GM21786 (cell line): Measurements from ENCODE around the gene LZTR1.
"Not testable (repeated sequence)": the region's sequence is repeated elsewhere in the genome, so short reads cannot be mapped to it uniquely, and the experiment has no call there.

Experiments
- ATAC-seq: cut with Tn5 transposase; IDR thresholded peaks from one replicate; pipeline ENCODE4 v1.9.1; 2021; ENCODE audit not compliant: unreplicated experiment

LZTR1 gene

GRCh38 chr22:20981787-20982562 is at the start of gene LZTR1:
TSS of gene LZTR1 (plus strand) at chr22:20982297. CDS start at chr22:20982372, 75 bp downstream.
- ATAC-seq: peak; percentile 65

- ATAC-seq: no peak
Observed at GRCh38 chr22:20933910-20934309, 48.2 kb upstream of the LZTR1 start.

DNA sequence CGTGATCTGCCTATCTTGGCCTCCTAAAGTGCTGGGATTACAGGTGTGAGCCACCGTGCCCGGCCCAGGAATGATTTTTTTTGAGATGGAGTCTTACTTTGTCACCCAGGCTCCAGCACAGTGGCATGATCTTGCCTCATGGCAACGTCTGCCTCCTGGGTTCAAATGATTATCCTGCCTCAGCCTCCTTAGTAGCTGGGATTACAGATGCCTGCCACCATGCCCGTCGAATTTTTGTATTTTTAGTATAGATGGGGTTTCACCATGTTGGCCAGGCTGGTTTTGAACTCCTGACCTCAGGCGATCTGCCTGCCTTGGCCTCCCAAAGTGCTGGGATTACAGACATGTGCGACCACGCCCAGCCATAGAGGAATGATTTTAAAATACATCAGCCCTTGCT is 47.0 kb upstream of the LZTR1 start:
- not testable (repeated sequence) for ATAC-seq

GRCh38 chr22:20935780-20936539 is 46.1 kb upstream of the LZTR1 start:
- not testable (repeated sequence) for ATAC-seq

- ATAC-seq: no peak
Observed at GRCh38 chr22:20937031-20937793, 44.9 kb upstream of the LZTR1 start.

GRCh38 chr22:20937794-20938671 is 44.1 kb upstream of the LZTR1 start:
- ATAC-seq: no peak

DNA sequence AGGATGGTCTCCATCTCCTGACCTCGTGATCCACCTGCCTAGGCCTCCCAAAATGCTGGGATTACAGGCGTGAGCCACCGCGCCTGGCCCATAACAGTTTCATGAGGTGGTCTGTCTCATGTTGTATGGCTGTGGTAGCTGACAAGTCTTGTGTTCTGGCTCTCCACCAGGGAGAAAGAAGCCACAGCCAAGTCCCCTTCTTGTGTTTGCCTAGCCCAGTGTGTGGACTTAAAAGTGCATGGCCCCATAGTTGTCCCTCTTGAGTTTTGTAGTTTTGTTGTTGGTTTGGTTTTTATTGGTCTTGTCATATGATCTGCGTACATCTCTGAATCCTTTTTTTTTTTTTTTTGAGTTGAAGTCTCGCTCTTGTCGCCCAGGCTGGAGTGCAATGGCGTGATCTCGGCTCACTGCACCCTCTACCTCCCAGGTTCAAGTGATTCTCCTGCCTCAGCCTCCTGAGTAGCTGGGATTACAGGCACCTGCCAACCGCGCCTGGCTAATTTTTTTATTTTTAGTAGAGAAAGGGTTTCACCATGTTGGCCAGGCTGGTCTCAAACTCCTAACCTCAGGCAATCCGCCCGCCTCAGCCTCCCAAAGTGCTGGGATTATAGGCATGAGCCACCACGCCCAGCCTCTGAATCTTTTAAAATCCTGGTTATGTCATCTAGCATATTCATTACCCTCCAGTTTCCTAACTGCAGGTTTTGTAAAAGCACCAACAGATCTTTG is 42.5 kb upstream of the LZTR1 start:
- ATAC-seq: not testable (repeated sequence)

DNA sequence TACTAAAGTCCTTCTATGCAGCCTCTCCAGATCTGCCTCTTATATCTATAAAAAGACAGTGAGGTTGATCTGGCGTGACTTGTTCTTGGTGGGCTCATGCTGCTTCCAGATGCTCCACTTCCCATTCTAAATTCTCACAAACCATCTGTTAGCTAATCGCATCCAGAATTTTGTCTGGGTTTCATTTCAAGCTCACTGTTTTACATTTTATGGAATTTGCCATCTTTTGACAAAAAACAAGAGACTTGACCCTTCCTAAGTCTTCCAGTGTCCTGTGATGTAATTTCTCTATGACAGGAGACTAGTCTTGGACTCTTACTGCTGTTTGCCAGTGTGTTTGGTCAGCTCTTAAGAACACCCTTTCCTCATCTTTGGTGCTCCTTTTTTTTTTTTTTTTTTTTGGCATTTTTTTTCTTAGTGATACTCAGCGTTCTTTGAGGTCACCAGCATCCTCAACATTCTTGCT is 41.9 kb upstream of the LZTR1 start:
- no peak for ATAC-seq

DNA sequence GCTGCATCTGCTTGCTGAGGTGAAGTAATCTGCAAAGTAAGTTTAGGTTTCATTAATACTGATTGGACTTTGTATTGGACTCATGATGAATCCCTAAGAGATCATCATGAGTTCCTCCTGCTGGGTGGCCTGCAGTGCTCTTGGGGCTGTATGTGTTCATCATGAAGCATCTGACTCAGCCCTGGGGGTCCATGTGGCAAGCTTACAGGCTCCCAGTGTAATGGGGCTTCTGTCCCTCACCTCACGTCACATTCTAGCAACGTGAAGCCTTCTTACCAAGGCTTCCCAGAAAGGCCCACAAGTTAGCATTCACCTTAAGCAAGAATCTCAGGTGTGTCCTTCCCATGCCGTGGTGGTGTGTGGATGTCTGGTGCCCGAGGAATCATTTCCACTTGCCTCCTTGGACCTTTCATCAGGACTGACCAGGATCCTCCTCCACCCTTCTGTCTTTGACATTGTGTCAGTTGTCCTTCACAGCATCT is 41.2 kb upstream of the LZTR1 start:
- ATAC-seq: no peak

DNA sequence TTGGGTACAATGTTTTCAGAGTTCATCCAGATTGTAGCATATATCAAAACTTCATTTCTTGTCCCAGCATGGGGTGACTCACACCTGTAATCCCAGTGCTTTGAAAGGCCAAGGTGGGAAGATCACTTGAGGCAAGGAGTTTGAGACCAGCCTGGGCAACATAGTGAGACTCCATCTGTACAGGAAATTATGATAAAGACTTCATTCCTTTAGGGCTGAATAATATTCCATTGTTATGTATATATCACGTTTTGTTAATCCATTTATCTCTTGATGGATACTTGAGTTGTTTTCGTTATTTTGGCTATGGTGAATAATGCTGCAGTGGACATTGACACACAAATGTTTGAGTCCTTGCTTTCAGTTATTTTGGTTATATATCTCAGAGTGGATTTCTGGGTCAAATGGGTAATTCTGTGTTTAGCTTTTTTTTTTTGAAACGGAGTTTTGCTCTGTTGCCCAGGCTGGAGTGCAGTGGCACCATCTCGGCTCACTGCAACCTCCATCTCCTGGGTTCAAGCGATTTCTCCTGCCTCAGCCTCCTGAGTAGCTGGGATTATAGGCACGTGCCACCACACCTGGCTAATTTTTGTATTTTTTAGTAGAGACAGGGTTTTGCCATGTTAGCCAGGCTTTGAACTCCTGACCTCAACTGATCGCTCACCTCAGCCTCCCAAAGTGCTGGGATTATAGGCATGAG is 39.7 kb upstream of the LZTR1 start:
- not testable (repeated sequence) for ATAC-seq

DNA sequence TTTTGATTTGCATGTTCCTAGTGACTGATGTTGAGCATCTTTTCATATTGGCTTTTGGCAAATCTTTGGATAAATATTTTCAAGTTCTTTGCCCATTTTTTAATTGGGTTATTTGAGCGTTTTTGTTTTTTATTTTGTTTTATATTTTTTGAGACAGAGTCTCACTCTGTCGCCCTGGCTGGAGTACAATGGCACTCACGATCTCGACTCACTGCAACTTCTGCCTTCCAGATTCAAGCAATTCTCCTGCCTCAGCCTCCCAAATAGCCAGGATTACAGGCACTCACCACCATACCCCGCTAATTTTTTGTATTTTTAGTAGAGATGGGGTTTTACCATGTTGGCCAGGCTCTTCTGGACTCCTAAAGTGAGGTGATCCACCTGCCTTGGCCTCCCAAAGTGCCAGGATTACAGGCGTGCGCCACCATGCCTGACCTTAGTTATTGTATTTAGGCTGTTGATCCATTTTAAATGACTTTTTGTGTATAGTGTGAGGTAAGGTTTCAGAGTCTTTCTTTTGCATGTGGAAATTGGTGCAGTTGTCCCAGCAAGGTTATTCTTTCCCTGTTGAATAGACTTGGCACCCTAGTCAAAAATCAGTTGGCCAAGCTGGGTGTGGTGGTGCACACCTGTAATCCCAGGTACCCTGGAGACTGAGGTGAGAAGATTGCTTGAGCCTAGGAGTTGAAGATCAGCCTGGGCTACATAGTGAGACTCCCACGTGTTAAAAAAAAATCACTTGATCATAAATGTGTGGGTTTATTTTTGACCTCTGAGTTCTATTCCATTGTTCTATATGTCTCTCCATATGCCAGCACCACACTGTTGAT is 38.8 kb upstream of the LZTR1 start:
- no peak for ATAC-seq

DNA sequence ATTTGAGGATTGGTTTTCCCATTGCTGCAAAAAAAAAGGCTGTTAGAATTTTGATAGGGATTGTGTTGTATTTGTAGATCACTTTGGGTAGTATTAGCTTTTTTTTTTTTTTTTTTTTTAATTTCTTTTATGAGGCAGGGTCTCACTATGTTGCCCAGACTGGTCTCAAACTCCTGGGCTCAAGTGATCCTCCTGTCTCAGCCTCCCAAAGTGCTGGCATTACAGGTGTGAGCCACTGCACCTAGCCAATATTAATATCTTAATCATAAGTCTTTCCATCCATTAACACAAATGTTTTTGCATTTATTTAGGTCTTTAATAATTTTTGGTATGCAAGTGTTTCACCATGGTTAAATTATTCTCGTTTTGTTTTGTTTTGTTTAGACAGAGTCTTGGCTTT is 38.1 kb upstream of the LZTR1 start:
- ATAC-seq: no peak

- no peak for ATAC-seq
Observed at GRCh38 chr22:20945578-20945934, 36.5 kb upstream of the LZTR1 start.

- no peak for ATAC-seq
Observed at GRCh38 chr22:20946080-20946986, 35.8 kb upstream of the LZTR1 start.

- no peak for ATAC-seq
Observed at GRCh38 chr22:20946991-20947390, 35.1 kb upstream of the LZTR1 start.

DNA sequence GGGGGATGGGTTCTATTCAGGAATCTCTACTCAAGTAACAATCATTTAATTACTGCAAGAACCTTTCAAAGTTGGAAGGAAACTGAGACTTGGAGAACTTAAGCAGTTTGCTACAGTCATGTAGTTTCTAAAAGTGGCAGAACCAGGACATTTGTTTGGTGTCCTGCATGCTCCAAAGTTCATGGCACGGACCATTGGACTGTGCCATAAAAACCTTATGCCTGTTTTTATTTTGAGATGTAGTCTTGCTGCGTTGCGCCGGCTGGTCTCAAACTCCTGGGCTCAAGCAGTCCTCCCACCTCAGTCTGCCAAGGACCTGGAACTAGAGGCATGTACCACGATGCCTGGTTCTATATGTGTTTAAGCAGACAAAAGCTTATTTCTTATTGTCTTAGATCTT is 33.6 kb upstream of the LZTR1 start:
- ATAC-seq: no peak

DNA sequence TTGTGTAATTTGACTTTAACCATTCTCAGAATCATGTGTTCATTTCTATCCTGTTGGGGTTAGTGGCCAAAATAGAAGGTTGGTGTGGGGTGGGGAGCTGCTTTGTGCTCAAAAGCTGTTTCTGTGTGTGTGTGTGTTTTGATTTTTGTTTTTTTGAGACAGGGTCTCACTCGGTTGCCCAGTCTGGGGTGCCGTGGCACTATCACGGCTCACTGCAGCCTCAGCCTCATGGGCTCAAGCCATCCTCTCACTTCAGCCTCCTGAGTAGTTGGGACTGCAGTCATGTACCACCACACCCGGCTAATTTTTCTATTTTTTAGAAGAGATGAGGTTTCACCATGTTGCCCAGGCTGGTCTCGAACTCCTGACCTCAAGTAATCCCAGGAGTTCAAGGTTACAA is 33.1 kb upstream of the LZTR1 start:
- no peak for ATAC-seq
